ENCODE results near the gene PXN. TPM values are rescaled to one million over a fixed set of nuclear protein-coding genes. Genes with fewer than 3 reads are reported as not detected.

PXN gene
- polyA plus RNA-seq, 1 donor from 2014 or later: 5.9 TPM

- Histone ChIP-seq H3K4me3 (ENCODE audit: low read length) (no peak overlapping the region), H3K79me2 (replicated peaks; ENCODE audit: insufficient read depth, low read length) (no peaks in the 10 kb centered on the region), H3K9me3 (ENCODE audit: low read length) (no peaks in the 10 kb centered on the region), H3K9ac (ENCODE audit: low read length) (peak overlapping the region; percentile 60), H3K36me3 (ENCODE audit: insufficient read depth, low read length) (no peaks in the 10 kb centered on the region), H2AFZ (ENCODE audit: low read depth, low read length) (no peak overlapping the region), H3K9me2 (ENCODE audit: insufficient read depth, low read length) (no peaks in the 10 kb centered on the region), H3F3A (ENCODE audit: insufficient read depth, low read length, poor library complexity, severe bottlenecking) (no peaks in the 10 kb centered on the region), H4K20me1 (ENCODE audit: insufficient read depth) (no peaks in the 10 kb centered on the region), H3K27ac (ENCODE audit: low read length) (peak overlapping the region; percentile 83), H3K4me2 (ENCODE audit: low read length) (no peak overlapping the region), H3K27me3 (ENCODE audit: insufficient read depth, low read depth, low read length) (no peaks in the 10 kb centered on the region)
- TF ChIP-seq SMC3 (conservative IDR thresholded peaks at IDR 0.05; ENCODE audit: poor library complexity) (no peak), CTCF (IDR thresholded peaks at IDR 0.05; ENCODE audit: poor library complexity, severe bottlenecking) (peak; percentile 44)
Observed at GRCh38 chr12:120235369-120236323, 29.9 kb downstream of the PXN start.

GRCh38 chr12:120234643-120235368 lies 30.7 kb downstream of the PXN start:
- TF ChIP-seq, protein P1, sequence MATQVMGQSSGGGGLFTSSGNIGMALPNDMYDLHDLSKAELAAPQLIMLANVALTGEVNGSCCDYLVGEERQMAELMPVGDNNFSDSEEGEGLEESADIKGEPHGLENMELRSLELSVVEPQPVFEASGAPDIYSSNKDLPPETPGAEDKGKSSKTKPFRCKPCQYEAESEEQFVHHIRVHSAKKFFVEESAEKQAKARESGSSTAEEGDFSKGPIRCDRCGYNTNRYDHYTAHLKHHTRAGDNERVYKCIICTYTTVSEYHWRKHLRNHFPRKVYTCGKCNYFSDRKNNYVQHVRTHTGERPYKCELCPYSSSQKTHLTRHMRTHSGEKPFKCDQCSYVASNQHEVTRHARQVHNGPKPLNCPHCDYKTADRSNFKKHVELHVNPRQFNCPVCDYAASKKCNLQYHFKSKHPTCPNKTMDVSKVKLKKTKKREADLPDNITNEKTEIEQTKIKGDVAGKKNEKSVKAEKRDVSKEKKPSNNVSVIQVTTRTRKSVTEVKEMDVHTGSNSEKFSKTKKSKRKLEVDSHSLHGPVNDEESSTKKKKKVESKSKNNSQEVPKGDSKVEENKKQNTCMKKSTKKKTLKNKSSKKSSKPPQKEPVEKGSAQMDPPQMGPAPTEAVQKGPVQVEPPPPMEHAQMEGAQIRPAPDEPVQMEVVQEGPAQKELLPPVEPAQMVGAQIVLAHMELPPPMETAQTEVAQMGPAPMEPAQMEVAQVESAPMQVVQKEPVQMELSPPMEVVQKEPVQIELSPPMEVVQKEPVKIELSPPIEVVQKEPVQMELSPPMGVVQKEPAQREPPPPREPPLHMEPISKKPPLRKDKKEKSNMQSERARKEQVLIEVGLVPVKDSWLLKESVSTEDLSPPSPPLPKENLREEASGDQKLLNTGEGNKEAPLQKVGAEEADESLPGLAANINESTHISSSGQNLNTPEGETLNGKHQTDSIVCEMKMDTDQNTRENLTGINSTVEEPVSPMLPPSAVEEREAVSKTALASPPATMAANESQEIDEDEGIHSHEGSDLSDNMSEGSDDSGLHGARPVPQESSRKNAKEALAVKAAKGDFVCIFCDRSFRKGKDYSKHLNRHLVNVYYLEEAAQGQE (IDR thresholded peaks at IDR 0.05; ENCODE audit: borderline replicate concordance): no peak
- TF ChIP-seq EZH2 (IDR thresholded peaks at IDR 0.05; ENCODE audit: borderline replicate concordance, insufficient read depth, low read length, poor library complexity, severe bottlenecking) (no peak), CTCF (IDR thresholded peaks at IDR 0.05; ENCODE audit: poor library complexity, severe bottlenecking) (peak; percentile 60), EP300 (conservative IDR thresholded peaks at IDR 0.05; ENCODE audit: poor library complexity, severe bottlenecking) (peak; percentile 24), POLR2AphosphoS5 (IDR thresholded peaks at IDR 0.05) (peak; percentile 34), SMC3 (conservative IDR thresholded peaks at IDR 0.05; ENCODE audit: poor library complexity) (peak; percentile 50), RAD21 (conservative IDR thresholded peaks at IDR 0.05) (peak; percentile 41)
- Histone ChIP-seq H3K9me3 (ENCODE audit: low read length) (no peaks in the 10 kb centered on the region), H3K79me2 (replicated peaks; ENCODE audit: insufficient read depth, low read length) (no peaks in the 10 kb centered on the region), H2AFZ (ENCODE audit: low read depth, low read length) (no peak overlapping the region), H3K27me3 (ENCODE audit: insufficient read depth, low read depth, low read length) (no peaks in the 10 kb centered on the region), H4K20me1 (ENCODE audit: insufficient read depth) (no peaks in the 10 kb centered on the region), H3F3A (ENCODE audit: insufficient read depth, low read length, poor library complexity, severe bottlenecking) (no peaks in the 10 kb centered on the region), H3K9me2 (ENCODE audit: insufficient read depth, low read length) (no peaks in the 10 kb centered on the region), H3K4me2 (ENCODE audit: low read length) (no peak overlapping the region), H3K27ac (ENCODE audit: low read length) (peak overlapping the region; percentile 83), H3K36me3 (ENCODE audit: insufficient read depth, low read length) (no peaks in the 10 kb centered on the region), H3K9ac (ENCODE audit: low read length) (peak overlapping the region; percentile 60), H3K4me3 (ENCODE audit: low read length) (no peak overlapping the region)
